GM21529 (cell line): Measurements from ENCODE around the gene EFCAB14.
"Not testable (repeated sequence)": the region's sequence is repeated elsewhere in the genome, so short reads cannot be mapped to it uniquely, and the experiment has no call there.

ENCODE experiments used
- ATAC-seq: cut with Tn5 transposase; IDR thresholded peaks from one replicate; pipeline ENCODE4 v1.9.1; 2021; ENCODE audit not compliant: unreplicated experiment

EFCAB14 gene

DNA sequence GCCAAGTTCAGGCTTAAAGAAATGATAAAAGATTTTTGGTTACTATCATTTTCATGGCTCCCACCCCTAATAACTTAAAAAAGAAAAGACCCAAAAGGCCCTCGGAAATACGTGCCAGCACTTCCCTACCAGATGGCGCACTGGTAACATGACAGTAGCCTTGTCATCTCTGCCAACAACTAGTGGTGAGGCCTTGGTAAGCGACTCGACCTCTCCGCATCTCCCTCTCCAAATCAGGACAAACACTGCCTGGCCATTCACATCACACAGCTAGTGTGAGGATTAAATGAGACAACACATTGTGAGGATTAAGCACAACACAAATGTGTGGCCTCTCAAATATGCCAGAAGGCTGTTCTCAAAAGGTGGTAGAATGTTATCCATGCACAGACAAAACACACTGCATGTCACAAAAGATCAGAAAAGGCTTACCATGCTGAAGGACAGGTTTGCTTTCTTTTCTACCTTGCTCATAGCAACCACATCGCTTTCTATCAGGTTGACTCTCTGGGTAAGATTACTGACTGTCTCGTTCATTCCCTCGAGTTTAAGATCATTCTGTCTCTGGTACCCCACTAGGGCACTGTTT, 30.9 kb downstream of the EFCAB14 start:
- no peak for ATAC-seq

DNA sequence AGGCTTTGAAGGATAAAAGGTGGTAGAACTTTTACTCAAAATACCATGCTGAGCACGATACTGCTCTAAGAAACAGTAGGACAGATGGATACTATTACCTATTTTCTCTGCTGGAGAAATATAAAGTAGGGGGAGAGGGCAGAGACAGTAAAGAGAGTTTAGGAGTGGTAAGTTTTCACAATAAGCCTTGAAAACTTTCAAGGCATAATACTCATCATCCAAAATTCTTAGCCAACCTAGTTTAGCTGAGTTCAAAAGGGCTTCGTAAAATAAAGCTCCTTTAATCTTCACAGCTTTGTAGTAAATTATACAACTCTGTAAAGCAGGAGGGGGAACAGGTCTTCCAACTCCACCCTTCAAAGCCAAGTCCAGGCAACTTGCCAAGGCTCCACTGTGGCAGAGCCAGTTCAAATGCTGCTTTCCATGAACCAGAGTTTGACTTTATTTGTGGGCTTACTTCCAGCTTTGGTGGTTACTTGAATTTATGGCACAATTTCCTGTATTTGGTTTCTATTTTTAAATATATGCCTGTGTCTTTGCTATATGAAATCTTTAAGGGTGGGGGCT, 31.7 kb downstream of the EFCAB14 start:
- ATAC-seq, result no peak

DNA sequence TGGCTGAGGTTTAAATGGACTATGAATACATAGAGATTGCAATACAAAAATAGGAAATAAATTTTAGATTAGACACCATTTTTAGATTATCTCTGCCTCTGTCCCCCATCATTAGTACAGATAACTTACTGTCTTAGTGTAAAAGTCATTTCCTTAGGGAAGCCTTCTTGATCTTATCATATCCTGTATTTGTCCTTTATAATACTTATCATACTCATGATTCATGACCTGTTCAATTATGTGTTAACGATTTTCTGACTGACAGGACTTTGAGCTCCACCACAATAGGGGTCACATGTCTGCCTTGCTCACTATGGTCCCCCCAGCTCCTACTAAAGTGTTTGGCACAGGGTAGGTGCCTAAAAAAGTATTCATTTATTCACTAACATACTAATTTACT, 32.7 kb downstream of the EFCAB14 start:
- ATAC-seq, result no peak

DNA sequence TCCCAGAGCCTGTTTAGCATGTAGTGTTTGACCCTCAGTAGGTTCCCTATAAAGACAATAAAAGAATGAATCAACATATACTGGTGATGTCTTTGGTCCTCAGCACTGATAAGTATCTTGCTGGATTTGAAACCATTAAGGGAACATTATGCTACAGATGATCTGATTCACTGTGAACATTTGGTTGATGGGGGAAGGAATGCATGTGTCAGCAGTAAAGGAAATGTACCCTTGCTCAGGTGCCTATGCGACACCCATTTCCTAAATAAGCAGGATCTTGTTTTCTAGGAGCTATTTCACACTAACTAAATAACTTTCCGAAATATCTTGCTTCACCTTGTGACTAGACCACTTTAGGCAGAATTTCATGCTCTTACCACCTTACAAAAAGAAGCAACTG, 34.2 kb downstream of the EFCAB14 start:
- no peak for ATAC-seq

DNA sequence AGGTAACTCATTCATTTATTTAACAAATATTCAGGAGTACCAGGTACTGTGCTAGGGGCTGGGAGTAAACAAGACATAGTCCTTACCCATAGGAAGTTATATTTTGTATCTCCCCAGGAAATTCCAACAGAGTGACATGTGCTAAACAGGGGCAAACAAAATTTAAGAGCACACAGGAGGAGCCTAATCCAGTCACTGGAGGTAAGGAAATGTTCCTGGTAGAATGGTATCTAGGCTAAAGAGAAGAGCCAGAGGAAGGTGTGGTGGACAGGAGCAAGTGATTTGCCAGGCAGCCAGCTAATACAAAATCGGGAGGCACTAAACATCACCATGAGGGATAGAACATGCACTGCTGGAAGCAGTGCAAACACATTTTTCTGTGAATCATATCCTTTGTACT, 36.9 kb downstream of the EFCAB14 start:
- ATAC-seq, result no peak

DNA sequence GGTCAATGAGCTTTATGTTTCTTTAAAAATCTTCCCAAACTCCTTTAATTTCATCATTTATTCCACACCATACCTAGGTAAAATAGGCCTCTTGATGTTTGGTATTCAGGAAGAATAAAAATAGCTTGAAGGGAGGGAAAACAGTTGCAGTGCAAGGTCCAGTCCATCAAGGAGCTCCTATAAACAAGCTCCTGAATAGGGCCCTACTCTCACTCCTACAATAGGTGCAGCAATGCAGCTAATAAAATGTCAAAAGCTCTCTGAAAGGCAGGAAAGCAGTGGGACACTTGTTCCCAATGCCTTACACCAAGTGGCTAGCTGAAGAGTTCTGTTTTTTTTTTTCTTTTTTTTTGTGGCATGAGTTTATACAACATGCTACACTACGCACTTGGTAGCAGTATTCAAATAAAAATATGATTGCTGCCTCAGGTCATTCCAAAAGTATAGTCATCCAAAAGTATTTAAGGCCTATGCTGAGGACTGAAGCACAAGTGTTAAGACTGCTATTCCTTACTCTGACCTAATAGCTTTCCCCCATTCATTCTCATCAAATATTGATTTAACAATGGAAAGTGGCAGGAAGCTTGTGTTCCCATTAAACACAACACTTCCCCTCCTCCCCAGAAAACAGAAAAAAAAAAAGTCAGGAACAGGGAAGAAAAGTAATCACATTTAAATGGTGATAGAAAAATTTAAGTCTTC, 37.4 kb downstream of the EFCAB14 start:
- no peak for ATAC-seq

DNA sequence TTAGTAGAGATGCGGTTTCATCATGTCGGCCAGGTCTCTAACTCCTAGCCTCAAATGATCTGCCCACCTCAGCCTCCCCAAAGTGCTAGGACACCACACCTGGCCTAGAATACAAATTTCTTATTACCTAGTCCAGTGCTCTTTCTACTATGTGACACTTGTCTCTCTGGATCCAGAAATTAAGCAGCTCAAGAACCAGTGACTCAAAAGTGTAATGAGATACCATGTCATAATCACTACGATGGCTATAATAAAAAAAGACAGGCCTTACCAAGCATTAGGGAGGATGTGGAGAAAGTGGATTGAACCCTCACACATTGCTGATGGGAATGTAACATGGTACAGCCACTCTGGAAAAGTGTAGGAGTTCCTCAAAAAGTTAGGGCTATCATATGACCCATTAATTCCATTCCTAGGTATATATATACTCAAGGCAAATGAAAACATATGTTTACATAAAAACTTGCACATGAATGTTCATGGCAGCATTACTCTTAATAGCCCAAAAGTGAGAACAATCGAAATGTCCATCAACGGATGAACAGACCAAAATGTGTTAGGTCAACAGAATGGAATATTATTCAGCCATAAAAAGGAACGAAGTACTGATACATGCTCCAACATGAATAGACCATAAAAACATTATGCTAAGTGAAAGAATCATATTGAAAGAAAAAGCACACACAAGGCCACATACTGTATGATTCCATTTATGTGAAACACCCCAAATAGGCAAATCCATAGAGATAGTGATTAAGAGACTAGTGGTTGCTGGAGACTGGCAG, 38.9 kb downstream of the EFCAB14 start:
- no peak for ATAC-seq

DNA sequence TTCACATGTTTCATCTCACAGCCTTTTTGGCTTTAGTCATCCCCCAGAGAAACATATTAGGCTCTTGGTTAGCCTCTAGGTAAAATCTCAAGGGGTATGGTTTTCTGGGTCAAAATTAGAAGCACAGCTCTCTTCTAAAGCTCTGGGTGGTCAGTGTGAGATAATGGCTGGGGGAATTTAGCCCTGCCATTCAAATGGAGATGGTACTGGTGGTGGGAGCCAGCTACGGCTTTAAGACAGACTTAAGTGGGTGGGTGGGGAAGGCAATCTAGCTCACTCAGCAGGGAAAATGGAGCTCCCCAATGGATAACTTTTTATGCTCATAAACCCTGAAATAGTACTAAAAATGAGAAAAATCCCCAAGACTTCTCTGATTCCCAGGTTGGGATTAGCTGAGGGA, 41.6 kb downstream of the EFCAB14 start:
- ATAC-seq, result no peak

DNA sequence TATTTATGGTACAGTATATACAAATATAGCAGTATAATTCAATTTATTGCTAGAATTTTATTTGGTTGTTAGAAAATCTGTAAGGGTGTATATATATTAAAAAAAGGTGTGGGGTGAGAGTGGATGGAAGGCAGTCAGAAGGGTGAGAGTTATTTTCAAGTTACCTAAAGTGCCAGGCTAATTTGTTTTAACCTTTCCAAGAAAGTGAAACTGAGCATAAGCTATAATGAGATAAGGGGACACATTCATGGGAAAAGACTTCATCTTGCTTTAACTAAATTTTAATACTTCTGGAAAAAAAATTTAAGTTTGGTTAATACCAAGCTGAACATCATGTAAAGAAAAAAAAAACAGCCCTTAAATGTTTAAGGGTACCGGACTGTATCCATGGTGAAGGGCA, 42.4 kb downstream of the EFCAB14 start:
- ATAC-seq, result no peak

DNA sequence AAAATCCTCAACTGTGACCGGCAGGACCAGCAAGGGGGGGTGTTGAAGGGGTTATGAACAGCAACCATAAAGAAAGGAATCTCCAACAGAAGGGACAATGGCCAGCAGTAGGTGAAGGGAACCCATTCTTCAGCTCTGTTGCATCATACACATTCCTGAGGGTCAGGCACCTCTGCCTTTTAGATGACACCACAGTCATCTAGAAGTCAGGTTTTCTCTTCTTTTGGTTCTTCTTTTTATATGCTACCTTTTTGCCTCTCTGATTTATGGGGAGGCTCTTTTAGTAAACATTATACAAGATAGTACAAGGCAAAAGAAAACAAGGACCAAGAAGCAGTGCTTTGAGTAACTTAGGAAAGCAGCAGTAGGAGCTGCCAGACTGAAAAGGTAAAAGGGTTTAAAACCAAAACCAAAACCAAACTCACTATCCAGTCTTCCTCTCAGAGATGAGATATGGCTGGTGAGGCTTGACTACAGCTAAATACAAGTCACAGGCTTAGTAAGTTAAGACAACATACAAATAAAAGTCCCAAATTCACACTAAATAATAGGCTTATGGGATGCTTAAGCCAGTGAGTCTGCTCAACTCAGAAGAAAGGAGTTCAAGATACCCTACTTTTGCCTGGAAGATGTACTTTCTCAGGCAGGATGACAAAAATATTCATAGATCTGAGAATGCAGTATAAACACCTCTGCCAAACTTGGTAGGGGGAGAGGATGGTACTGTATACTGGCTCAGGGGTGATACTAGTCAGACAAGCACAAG, 43.2 kb downstream of the EFCAB14 start:
- peak; percentile 81 for ATAC-seq

DNA sequence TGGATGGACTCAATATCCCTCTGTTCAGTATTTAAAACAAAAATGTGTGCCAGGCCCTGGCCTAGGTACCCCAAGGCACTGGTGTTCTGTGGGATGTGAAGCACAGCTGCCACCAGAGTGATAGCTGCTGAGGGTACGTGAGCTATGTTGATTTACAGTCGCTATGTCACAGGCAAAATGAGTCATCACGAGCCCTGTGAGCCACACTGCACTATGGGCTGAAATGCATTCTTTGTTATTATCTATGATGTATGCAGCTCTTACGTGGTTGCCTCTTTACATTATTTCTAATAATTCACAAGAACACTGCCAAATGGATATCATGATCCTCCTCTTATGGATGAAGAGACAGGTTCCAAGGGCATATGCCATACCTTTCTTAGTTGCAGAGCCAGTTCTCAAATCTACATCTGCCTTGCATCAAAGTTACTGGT, 45.1 kb downstream of the EFCAB14 start:
- no peak for ATAC-seq

DNA sequence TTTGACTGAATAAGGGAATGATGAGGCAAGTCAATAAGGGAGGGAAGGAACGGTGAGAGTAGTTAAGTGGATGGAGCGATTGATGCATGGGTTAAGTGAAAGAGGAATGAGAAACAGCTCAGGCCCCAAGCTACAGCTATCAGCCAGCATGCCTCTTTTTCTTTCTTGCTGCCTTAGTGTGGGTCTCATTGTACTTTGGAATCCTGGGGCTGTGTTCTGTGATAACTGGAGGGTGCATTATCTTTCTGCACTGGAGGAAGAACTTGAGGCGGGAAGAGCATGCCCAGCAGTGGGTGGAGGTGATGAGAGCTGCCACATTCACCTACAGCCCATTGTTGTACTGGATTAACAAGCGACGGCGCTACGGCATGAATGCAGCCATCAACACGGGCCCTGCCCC, 46.2 kb downstream of the EFCAB14 start:
- no peak for ATAC-seq

DNA sequence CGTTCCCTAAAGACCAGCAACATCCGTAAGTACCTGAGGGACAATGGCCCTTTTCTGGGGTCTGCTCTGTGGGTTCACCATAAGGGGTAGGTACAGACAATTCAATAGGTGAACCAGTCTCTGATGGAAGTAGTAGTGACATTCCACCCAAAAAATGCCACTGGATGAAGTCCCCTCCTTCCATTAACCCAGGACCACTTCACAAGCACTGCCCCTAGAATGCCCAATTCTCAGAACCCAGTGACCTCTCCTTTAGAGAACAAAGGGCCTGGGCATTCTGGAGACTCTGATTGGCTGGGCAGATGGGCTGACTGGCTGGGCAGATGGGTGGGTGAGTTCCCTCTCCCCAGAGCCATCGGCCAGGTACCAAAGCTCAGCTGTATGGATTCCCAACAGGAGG, 47.4 kb downstream of the EFCAB14 start, which contains the start of gene TEX38:
TEX38 (plus strand) TSS at position 301 of the 400 bp plus-strand sequence; CDS start at position 382, 81 bp downstream.
- ATAC-seq, result no peak

DNA sequence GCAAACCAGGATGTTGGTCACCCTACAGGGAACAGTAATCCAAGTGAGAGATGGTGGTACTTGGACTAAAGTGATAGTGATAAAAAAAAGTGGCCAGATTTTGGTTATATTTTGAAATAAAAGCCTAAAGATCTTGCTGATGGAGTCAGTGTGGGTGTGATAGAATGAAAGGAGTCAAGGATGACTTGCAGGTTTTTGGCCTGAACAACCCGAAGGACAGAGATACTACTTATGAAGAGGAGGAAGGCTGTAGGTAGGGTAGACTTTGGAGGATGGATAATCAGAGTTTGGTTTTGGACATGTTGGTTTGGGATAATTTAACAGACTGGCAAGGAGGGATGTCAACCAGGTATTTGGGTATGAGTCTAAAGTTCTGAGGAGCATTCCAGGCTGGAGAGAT, 48.8 kb downstream of the EFCAB14 start:
- ATAC-seq, result no peak

DNA sequence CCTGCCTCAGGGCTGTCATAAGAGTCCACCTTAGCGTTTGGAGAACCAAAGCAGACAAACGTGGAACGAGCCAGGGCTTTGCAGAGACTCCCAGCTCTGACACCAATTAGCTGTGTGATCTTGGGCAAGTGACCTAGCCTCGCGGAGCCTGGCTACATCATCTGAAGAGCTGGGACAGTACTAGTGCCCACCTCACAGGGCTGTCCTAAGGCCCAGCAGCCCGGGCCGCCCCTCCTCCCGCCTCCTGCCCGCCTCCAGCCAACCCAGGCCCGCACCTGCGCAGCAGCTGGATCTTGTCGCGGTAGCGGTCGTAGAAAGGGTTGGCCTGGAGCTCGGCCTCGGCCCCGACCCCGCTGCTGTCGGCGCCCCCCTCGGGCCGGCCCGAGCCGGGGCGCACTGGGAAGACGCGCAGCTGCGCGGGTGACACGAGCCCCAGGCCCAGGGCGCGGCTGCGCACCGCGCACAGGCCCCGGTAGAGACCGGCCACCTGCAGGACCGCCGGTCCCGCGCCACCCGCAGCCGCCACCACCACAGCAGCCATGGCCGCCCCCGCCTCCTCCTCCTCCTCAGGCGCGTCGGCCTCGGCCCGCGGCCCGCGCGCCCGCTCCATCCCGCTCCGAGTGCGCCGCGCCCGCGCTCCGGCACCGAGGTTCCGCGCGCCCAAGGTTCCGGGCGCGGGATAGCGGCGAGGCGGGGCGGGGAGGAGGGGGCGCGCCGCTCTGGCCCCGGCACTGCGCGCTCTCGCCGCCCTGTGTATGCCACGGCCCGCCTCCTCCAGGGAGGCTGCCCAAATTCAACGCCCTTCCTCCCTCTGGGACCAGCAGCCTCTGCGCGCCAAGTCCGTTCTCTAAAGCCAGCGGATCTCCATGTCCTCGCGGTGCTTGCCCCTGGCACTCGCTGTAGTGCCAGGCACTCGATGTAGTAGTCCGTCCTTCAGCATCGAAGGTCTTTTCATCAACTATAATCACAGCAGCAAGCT, 50.8 kb downstream of the EFCAB14 start, which contains the start of gene ATPAF1:
ATPAF1 (minus strand) TSS at position 583 of the 979 bp plus-strand sequence; CDS start at position 541, 42 bp downstream.
- peak; percentile 80 for ATAC-seq

DNA sequence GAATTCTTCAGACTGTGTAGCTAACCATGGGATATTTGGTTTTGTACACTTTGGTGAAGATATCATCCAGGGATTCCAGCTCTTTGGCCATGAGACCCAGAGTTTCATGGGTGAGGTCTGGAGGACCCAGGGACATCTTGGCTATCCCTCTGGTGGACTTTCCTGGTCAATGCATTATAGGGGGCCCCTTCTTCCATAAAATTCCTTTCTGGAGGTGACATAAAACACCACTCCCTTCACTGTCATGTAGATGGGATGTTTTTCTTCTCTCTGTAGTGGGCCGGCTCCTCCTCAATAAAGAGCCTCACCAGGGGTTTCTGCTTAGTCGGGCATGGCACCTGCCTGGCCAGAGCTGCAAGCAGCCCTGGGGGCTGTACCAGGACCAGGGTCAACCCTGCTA, 52.9 kb downstream of the EFCAB14 start:
- ATAC-seq, result no peak

DNA sequence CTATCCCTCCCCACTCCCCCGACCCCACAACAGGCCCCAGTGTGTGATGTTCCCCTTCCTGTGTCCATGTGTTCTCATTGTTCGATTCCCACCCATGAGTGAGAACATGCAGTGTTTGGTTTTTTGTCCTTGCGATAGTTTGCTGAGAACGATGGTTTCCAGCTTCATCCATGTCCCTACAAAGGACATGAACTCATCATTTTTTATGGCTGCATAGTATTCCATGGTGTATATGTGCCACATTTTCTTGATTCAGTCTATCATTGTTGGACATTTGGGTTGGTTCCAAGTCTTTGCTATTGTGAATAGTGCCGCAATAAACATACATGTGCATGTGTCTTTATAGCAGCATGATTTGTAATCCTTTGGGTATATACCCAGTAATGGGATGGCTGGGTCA, 56.0 kb downstream of the EFCAB14 start:
- not testable (repeated sequence) for ATAC-seq

DNA sequence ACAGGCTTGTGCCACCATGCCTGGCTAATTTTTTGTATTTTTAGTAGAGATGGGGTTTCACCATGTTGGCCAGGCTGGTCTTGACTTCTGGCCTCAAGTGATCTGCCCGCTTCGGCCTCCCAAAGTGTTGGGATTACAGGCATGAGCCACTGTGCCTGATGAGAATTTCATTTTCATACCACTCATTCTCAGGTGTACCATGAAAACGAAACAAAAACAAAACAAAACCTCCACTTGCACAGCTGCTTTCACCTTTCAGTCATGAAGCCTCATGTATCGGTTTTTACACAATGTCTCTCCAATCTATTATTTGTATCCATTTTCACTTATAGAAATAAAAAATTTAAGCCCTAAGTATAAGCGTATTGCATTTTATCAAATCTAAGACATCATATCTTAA, 58.8 kb downstream of the EFCAB14 start:
- ATAC-seq, result peak; percentile 91

DNA sequence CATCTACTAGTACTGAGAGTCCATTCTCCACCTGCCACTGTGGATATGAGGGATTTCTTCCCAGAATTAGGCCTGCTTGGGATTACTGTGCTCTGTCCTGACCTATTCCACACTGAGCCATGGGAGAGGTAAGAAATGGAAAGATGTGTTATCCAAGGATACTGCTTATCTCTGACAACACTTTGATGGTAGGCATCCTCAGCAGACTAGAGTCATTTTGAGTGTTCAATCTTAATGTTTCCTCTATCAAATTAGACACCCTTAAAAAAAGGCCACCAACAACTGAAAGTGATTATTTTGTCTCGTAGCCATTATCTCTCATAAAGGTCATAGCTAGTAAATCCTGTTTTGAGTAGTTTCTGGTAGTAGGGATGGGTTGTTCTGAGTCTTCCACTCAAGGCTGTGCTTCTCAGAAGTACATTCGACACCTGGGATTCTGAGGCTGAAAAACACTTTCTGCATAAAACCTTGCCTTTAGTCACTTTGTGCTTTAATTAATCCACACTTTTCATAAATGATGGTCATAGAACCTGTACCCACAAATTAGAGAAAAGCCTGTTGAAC, 59.5 kb downstream of the EFCAB14 start:
- peak; percentile 34 for ATAC-seq
